Fibroblast of pulmonary artery (primary cell): ENCODE data around the gene WDR1.

Experiments used
- DNase-seq: peaks from one replicate; pipeline ENCODE4 v3.0.0-alpha.2; 2010; ENCODE audit warnings: low read depth
- H3K4me3 ChIP-seq: replicated peaks from 2 replicates; pipeline ENCODE4 v1.5.1; 2011; ENCODE audit warnings: low read depth, mild to moderate bottlenecking, control low read depth, low read length, moderate library complexity
- TF ChIP-seq, protein P1 (sequence below): IDR thresholded peaks from 2 replicates; pipeline ENCODE4 v1.5.1; 2011; ENCODE audit warnings: mild to moderate bottlenecking, control low read depth, low read length, inconsistent platforms; ENCODE audit errors: missing control alignments

WDR1 gene

DNA sequence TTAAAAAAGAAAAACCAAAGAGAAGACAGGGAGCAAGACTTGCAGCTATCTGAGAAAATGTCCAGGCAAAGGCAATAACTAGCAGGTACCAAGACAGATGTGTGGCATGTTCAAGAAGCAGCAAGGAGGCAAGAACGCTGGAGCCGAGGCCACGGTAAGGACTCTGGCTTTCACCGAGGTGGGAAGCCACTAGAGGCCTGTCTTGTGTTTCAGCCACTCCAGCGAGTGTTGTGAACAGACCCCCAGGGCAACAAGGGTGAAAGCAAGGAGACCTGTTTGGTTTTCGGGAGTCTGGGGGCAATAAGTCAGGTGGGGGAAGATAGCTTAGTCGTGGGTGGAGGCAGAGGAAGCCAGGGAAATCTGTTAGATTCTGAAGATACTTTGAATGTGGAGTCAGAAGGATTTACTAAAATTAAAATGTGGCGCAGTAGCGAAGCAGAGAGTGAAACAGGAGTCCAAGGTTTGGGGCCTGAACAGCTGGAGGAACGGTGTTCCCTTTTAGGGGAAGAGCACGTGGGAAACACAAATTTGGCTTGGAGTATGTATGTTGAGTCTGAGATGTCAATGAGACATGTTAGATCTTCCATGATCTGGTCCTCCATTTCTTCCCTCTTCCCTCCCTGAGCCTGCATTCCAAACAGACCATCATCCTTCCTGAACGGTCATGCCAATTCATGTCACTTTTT, 3.1 kb downstream of the WDR1 start:
- TF ChIP-seq, protein P1, sequence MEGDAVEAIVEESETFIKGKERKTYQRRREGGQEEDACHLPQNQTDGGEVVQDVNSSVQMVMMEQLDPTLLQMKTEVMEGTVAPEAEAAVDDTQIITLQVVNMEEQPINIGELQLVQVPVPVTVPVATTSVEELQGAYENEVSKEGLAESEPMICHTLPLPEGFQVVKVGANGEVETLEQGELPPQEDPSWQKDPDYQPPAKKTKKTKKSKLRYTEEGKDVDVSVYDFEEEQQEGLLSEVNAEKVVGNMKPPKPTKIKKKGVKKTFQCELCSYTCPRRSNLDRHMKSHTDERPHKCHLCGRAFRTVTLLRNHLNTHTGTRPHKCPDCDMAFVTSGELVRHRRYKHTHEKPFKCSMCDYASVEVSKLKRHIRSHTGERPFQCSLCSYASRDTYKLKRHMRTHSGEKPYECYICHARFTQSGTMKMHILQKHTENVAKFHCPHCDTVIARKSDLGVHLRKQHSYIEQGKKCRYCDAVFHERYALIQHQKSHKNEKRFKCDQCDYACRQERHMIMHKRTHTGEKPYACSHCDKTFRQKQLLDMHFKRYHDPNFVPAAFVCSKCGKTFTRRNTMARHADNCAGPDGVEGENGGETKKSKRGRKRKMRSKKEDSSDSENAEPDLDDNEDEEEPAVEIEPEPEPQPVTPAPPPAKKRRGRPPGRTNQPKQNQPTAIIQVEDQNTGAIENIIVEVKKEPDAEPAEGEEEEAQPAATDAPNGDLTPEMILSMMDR: no peak
- H3K4me3 ChIP-seq: no peak overlapping the region
- no peak for DNase-seq

GRCh38 chr4:10112658-10113284, 3.8 kb downstream of the WDR1 start:
- TF ChIP-seq, protein P1: no peak
- H3K4me3 ChIP-seq: no peak overlapping the region
- no peak for DNase-seq

DNA sequence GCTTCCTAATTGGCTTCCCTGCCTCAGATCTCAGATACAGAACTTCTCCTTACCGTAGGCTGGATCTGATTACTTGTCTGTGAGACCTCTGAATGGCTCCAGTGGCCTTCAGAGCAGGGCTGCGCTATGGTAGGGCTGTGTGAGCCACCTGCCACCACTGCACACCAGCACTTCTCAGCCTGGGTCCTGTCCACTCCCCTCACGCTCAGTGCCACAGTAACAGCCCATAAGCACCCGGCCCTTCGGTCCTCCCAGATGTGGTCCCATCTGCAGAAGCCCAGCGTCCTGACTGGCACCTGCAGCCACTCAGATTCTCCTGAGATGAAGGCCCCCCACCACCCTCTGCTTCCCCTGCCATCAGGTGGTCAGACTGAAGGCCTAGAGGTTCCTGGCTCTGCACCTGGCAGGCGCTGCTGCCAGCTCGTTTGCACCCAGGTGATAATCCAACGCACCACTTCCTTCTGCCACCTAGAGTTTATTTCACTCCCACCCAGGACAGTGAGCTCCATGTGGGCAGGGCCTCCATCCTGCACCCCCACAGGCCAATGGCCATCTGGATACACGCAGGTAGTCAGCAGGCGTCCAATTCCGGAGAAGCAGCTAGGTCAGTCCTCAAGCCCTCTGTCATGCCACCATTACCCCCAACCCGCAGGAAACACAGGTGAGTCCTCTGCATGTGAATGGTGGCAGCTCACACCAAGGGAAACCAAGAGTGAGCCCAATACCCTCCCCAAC, 5.4 kb downstream of the WDR1 start:
- no peak for DNase-seq
- H3K4me3 ChIP-seq: no peak overlapping the region
- TF ChIP-seq, protein P1: no peak

DNA sequence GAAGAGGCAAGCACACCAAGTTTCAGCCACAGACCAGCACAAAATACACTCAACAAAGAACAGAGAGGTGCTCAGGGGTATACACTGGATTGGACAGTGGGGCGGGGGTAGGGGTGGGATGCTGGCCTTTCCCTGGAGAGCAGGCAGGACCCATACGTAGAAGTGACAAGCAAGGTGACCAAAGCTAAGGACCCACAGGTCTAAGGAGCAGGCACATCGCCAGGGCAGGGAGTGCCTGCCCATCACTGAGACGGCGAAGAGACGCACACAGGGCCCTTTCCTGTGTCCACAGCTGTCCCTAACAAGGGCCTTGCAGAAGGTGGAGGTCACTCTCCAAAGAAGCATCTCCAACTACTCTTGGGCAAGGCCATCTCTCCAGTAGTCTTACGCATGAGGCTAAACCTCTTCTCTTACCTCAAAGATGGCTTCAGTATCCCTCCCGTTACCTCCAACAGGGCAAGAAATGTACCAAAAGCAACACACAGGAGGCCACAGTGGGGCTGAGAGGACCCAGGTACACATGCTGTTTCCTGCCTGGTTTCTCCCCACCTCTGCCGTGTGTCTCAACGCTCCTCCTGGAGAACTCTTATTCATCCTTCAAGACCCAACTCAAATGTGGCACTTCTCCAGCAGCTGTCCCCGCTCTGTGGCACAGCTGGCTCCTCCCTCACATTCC, 6.5 kb downstream of the WDR1 start:
- DNase-seq: no peak
- no peak overlapping the region for H3K4me3 ChIP-seq
- TF ChIP-seq, protein P1: no peak

GRCh38 chr4:10108818-10109783, 7.5 kb downstream of the WDR1 start:
- no peak for DNase-seq

More at GRCh38 chr4:10108818-10109783, 7.5 kb downstream of the WDR1 start:
- no peak overlapping the region for H3K4me3 ChIP-seq
- TF ChIP-seq, protein P1: no peak
